PC-9 (cell line): ENCODE data around the gene ATN1.
"Not testable (repeated sequence)": the region's sequence is repeated elsewhere in the genome, so short reads cannot be mapped to it uniquely, and the experiment has no call there.

Experiments
- CTCF ChIP-seq: fragments of 200-600 bp; sonication (generic); conservative IDR thresholded peaks from 2 replicates; pipeline ENCODE4 v1.6.1; 2017; ENCODE audit warnings: mixed run types, antibody characterized with exemption, mild to moderate bottlenecking, moderate library complexity
- EZH2 ChIP-seq: fragments of 200-600 bp; sonication (generic); IDR thresholded peaks from 2 replicates; pipeline ENCODE4 v1.8.0; 2017; ENCODE audit warnings: antibody characterized with exemption, low read depth

GRCh38 chr12:6888794-6889193 lies 39.0 kb upstream of the ATN1 start:
- TF ChIP-seq CTCF, EZH2: not testable (repeated sequence)
